ENCODE results near the gene HTRA3. TPM values are rescaled to one million over a fixed set of nuclear protein-coding genes. Genes with fewer than 3 reads are reported as not detected.

The HTRA3 gene
- total RNA-seq, 2 donors from 2014 or later: 33.8 to 124 TPM

DNA sequence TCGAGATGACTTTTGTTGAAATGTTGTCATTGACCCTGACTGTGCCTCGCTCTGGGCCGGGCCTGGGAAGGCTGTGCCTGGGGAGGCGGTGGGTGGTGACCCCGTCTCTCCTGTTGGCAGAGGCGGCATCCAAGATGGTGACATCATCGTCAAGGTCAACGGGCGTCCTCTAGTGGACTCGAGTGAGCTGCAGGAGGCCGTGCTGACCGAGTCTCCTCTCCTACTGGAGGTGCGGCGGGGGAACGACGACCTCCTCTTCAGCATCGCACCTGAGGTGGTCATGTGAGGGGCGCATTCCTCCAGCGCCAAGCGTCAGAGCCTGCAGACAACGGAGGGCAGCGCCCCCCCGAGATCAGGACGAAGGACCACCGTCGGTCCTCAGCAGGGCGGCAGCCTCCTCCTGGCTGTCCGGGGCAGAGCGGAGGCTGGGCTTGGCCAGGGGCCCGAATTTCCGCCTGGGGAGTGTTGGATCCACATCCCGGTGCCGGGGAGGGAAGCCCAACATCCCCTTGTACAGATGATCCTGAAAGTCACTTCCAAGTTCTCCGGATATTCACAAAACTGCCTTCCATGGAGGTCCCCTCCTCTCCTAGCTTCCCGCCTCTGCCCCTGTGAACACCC, 36.4 kb downstream of the HTRA3 start:
- no peaks in the 10 kb centered on the region for H3K27me3 ChIP-seq
- DNase-seq (ENCODE audit: low spot score): peak; percentile 84
- no peaks in the 10 kb centered on the region for H3K36me3 ChIP-seq
- H3K4me1 ChIP-seq: peaks cover 0 to 37% of the 10 kb centered on the region in 2 donors
- H3K9me3 ChIP-seq: no peaks in the 10 kb centered on the region
- H3K4me3 ChIP-seq: no peak overlapping the region
- peak overlapping the region; percentile 3 to 27 for H3K27ac ChIP-seq
- TF ChIP-seq, protein P1, sequence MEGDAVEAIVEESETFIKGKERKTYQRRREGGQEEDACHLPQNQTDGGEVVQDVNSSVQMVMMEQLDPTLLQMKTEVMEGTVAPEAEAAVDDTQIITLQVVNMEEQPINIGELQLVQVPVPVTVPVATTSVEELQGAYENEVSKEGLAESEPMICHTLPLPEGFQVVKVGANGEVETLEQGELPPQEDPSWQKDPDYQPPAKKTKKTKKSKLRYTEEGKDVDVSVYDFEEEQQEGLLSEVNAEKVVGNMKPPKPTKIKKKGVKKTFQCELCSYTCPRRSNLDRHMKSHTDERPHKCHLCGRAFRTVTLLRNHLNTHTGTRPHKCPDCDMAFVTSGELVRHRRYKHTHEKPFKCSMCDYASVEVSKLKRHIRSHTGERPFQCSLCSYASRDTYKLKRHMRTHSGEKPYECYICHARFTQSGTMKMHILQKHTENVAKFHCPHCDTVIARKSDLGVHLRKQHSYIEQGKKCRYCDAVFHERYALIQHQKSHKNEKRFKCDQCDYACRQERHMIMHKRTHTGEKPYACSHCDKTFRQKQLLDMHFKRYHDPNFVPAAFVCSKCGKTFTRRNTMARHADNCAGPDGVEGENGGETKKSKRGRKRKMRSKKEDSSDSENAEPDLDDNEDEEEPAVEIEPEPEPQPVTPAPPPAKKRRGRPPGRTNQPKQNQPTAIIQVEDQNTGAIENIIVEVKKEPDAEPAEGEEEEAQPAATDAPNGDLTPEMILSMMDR (IDR thresholded peaks at IDR 0.05): peak in 1 of 2 donors; percentile 50

DNA sequence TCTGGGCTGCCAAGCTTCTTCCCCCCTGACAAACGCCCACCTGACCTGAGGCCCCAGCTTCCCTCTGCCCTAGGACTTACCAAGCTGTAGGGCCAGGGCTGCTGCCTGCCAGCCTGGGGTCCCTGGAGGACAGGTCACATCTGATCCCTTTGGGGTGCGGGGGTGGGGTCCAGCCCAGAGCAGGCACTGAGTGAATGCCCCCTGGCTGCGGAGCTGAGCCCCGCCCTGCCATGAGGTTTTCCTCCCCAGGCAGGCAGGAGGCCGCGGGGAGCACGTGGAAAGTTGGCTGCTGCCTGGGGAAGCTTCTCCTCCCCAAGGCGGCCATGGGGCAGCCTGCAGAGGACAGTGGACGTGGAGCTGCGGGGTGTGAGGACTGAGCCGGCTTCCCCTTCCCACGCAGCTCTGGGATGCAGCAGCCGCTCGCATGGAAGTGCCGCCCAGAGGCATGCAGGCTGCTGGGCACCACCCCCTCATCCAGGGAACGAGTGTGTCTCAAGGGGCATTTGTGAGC, 37.0 kb downstream of the HTRA3 start:
- TF ChIP-seq, protein P1 (IDR thresholded peaks at IDR 0.05): no peak
- Histone ChIP-seq H3K36me3 (no peaks in the 10 kb centered on the region), H3K4me1 (peaks cover 0 to 37% of the 10 kb centered on the region in 2 donors), H3K27me3 (no peaks in the 10 kb centered on the region), H3K4me3 (no peak overlapping the region), H3K9me3 (no peaks in the 10 kb centered on the region), H3K27ac (peak overlapping the region; percentile 3 to 27)
- DNase-seq (ENCODE audit: low spot score): no peak

DNA sequence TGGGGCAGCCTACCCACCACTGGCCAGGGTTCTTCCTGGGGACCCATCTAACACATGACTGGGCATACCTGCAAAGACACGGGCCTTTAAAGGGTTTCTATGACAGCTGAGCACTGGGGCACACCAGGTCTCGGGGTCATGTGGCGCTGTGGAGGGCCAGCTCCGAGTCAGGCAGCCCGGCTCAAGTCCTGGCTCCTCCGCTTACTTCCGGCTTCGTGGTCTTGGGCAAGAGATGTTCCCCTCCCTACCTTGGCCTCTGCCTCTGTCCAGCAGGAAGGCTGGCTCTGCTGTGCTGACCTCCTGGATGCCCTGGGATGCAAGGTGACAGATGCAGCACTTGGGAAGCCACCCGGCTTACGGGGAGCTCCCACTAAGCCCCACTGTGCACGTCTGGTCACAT, 37.6 kb downstream of the HTRA3 start:
- H3K27ac ChIP-seq: peak overlapping the region in 1 of 2 donors; percentile 27

DNA sequence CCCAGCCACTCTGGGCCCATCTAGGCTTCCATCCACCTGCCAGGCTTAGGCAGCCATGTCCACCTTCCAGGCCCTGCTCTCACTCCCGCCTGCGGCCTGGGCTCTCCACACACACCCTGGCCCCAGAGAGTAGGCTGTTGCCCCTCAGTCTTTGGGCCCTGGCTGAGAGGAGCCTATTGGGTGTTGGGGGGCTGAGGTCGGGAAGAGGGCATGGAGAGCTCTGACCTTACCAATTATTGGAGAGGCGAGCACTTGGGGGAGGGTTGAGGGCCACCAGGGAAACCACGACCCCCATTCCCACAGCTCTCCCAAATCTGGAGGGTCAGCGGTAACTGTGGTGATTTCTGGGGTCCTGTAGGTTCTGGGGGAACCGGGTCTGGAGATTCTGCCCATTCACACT, 38.2 kb downstream of the HTRA3 start:
- Histone ChIP-seq H3K4me1 (peaks cover 0 to 37% of the 10 kb centered on the region in 2 donors), H3K27ac (no peak overlapping the region), H3K4me3 (no peak overlapping the region), H3K9me3 (no peaks in the 10 kb centered on the region), H3K27me3 (no peaks in the 10 kb centered on the region), H3K36me3 (no peaks in the 10 kb centered on the region)
- TF ChIP-seq, protein P1 (IDR thresholded peaks at IDR 0.05): no peak
- no peak for DNase-seq (ENCODE audit: low spot score)

More for the DNA sequence above, 37.6 kb downstream of the HTRA3 start:
- no peaks in the 10 kb centered on the region for H3K36me3 ChIP-seq
- TF ChIP-seq, protein P1 (IDR thresholded peaks at IDR 0.05): no peak
- DNase-seq (ENCODE audit: low spot score): no peak
- H3K9me3 ChIP-seq: no peaks in the 10 kb centered on the region
- H3K27me3 ChIP-seq: no peaks in the 10 kb centered on the region
- peaks cover 0 to 37% of the 10 kb centered on the region in 2 donors for H3K4me1 ChIP-seq
- no peak overlapping the region for H3K4me3 ChIP-seq

DNA sequence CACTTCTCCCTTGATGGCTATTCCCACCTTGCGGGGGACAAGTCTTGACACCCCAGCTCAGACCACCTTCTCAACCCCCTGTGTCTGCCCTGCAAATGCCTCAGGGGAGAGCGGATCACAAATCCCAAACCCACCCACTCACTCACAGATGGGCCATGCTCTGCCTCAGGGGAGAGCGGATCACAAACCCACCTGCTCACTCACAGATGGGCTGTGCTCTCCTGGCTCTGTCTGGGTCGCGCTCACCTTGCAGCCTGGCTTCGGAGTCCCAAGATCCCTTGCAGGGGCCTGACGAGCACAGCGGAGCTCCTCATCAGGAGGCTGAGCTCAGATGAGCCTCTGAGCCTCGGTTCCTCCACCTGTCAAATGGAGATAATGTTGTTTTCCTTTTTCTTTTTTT, 38.6 kb downstream of the HTRA3 start:
- H3K4me1 ChIP-seq: peaks cover 0 to 37% of the 10 kb centered on the region in 2 donors
- no peak overlapping the region for H3K4me3 ChIP-seq
- peaks cover 0 to 3% of the 10 kb centered on the region in 2 donors for H3K9me3 ChIP-seq
- no peak overlapping the region for H3K27ac ChIP-seq
- TF ChIP-seq, protein P1 (IDR thresholded peaks at IDR 0.05): no peak
- no peaks in the 10 kb centered on the region for H3K27me3 ChIP-seq
- no peaks in the 10 kb centered on the region for H3K36me3 ChIP-seq
- no peak for DNase-seq (ENCODE audit: low spot score)
